ENCODE measurements around the gene EXOC1.

DNA sequence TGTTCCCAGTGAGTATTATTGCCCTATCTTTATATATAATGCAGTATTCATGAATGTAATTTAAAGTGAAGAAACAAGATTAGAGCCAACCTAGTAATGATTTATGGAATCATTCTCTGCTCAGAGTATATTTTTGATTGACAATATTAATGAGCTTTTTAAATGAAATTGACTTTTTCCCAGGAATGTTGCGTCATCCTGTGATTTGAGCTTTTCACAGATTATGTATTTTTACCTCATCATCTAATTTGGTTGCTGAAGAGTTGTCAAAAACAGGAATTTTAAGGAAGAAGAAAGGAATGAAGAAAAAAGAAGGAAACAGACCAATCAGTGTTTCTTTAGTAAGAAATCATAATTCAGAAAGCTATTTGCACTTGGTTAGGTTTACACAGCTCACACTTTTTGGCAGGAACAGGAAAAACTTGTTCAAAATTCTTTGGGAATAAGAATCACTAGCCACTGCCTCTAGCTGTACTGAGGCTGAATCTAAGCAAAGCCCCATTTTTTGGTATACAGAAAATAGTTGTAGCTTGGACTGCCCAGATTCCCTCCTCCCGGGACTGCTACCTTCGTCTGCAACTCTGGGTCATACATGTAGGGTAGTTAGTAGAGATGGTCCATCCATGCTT lies 27.3 kb downstream of the EXOC1 start:
- TF ChIP-seq CTCF (IDR thresholded peaks at IDR 0.05): no peak
- no peak for TF ChIP-seq POLR2AphosphoS5 (IDR thresholded peaks at IDR 0.05)
- no peak for TF ChIP-seq POLR2A (IDR thresholded peaks at IDR 0.05)
- TF ChIP-seq EP300 (IDR thresholded peaks at IDR 0.05; ENCODE audit: low read depth): no peak

All from transverse colon (tissue), 4 donors.